Kidney epithelial cell (primary cell): ENCODE measurements around the gene MED16. TPM values are rescaled to one million over a fixed set of nuclear protein-coding genes. Genes with fewer than 3 reads are reported as not detected.

Source experiments
- DNase-seq: peaks from one replicate; pipeline ENCODE4 v3.0.0-alpha.2; 2010; ENCODE audit warnings: low read depth
- H3K27me3 ChIP-seq: 2 replicates; pipeline ENCODE4 v1.6.0; 2011; ENCODE audit warnings: low read length; ENCODE audit not compliant: control insufficient read depth, insufficient read depth
- H3K36me3 ChIP-seq: 2 replicates; pipeline ENCODE4 v1.5.1; 2011; ENCODE audit warnings: low read length; ENCODE audit not compliant: control insufficient read depth, insufficient read depth
- H3K4me3 ChIP-seq: 2 replicates; pipeline ENCODE4 v1.5.1; 2011; ENCODE audit warnings: low read depth, mild to moderate bottlenecking, control low read depth, low read length
- CTCF ChIP-seq: IDR thresholded peaks from 2 replicates; pipeline ENCODE4 v1.5.1; 2011; ENCODE audit warnings: mild to moderate bottlenecking, moderate library complexity, low read length, control low read depth, inconsistent platforms; ENCODE audit not compliant: insufficient read depth, poor library complexity, severe bottlenecking
- total RNA-seq: library from RNA; depleted of rRNA; stranded (reverse); fragments of >200 nt; gene quantifications from 2 replicates; pipeline ENCODE4 v1.2.3, GENCODE V29; 2015

MED16 gene
- total RNA-seq, 1 donor from 2014 or later = 40.1 TPM

- no peaks in the 10 kb centered on the region for H3K36me3 ChIP-seq
- H3K27me3 ChIP-seq = no peaks in the 10 kb centered on the region
- peak overlapping the region; percentile 96 for H3K4me3 ChIP-seq
- TF ChIP-seq CTCF = no peak
- no peak for DNase-seq
Measured at GRCh38 chr19:926589-927350, 33.8 kb upstream of the MED16 start.

DNA sequence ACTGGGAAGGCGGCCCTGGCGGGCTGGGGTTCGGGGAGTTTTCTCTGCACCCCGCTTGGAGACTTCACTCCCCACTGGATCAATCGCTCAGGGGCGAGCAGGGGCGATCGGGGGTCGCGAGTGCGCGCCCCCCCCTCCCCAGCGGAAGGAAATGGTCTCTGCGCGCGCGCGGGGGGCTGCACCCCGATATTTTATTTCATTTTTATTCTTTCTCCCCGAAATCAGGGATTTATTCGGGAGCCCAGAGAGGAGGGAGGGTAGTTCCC, 33.3 kb upstream of the MED16 start:
- TF ChIP-seq CTCF = no peak
- Histone ChIP-seq H3K4me3 (peak overlapping the region; percentile 96), H3K27me3 (peaks cover 1% of the 10 kb centered on the region), H3K36me3 (no peaks in the 10 kb centered on the region)
- DNase-seq = no peak

DNA sequence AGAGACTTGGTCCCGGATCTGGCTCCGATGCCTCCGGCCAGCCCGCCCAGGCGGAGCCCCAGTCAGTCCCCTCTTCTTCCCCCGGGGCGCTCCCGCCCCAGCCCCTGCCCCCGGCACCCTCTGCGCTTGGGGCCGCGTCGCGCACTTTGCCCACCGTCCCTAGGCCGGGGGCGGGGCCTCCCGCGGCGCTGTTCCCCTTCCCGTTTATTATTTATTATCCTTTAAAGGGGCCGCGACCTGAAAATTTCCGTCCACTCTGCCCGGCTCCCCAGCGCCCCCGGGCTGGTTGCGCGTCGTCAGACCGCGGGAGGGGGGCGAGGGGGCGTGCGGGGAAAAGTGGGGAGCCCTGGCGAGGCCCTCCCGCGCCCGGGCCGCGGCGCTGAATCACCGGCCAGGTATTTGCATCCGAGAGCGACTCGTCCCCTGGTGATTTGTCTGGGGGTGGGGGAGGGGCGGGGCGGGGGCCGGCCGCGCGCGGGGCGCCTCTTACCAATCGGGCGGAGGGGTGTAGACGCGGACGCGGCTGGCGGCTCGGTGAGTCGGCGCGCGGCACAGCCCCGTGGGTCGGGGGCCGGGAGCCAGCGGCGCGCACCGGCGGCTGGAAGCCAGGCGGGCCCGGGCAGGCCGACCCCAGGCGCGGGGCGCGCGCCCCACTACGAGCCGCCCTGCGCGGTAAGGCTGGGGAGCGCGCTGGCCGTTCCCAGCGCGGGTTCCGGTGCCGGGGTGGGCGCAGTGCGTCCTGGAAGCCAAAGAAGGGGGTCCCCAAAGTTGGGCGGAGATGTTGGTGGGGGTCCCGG, 32.7 kb upstream of the MED16 start, which contains the start of gene ARID3A:
Gene ARID3A, plus strand, starts transcription at position 510 of the 797 bp plus-strand sequence. CDS start 3,494 bp downstream, outside the sequence.
- no peak for TF ChIP-seq CTCF
- Histone ChIP-seq H3K4me3 (peak within 1 kb of the TSS; percentile 96), H3K27me3 (peaks cover 3% of the 10 kb centered on the region), H3K36me3 (no peaks in the 10 kb centered on the region)
- DNase-seq = no peak

DNA sequence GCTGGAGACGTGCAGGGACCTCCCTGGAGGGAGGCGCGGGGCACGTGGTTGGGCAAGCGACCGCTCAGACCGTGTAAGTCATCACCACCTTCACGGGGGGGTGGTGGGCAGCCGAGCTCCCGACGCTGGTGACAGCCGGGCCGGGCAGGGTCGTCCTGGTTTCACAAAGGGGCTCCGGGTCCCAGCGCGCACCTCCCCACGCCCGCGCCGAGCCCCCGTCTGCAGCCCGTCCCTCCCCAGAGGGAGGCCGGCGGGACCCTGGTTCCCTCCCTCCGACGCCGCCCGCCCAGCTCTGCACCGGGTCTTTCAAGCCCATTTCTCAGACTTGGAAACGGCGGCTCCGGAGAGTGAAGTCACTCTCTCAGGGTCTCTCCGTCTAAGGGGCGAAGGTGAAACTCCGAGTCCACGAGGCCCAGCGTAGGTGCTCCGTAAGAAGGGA, 32.1 kb upstream of the MED16 start:
- H3K36me3 ChIP-seq = no peaks in the 10 kb centered on the region
- peak overlapping the region; percentile 96 for H3K4me3 ChIP-seq
- no peak for TF ChIP-seq CTCF
- peaks cover 9% of the 10 kb centered on the region for H3K27me3 ChIP-seq
- no peak for DNase-seq

DNA sequence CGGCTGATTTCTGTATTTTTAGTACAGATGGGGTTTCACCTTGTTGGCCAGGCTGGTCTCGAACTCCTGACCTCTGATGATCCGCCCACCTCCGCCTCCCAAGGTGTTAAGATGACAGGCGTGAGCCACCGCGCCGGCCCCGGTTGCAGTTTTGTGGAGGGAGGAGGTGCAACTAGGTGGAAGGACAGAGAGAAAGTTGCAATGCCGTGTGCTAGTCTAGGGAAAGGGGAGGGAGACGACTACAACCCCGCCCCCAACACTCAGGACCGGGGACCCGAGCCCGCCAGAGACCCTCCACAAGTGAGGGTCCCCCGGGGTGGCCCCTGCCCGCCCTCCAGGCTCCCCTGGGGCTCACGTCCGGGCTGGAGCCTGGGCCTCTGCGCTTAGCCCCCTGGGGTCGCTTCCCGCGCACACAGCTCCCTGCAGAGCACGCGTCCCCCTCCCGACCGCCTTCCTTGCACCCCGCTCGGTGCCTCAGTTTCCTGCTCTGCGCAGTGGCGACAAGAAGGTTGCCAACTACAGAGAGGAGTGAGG, 31.6 kb upstream of the MED16 start:
- no peak for TF ChIP-seq CTCF
- Histone ChIP-seq H3K27me3 (peaks cover 14% of the 10 kb centered on the region), H3K36me3 (no peaks in the 10 kb centered on the region), H3K4me3 (peak overlapping the region; percentile 96)
- DNase-seq = no peak
